Mesenchymal stem cell (in vitro differentiated cells and primary cell): Measurements from ENCODE around the gene SLC17A3.

Source experiments
- DNase-seq: peaks from one replicate; pipeline ENCODE4 v3.0.0-alpha.2; 2013
- H2AFZ ChIP-seq: one replicate; pipeline ENCODE4 v1.6.1; 2013; ENCODE audit warnings: low read depth, mild to moderate bottlenecking, control low read depth, inconsistent platforms, low read length, moderate library complexity
- H2AK5ac ChIP-seq: 2 replicates; pipeline ENCODE4 v1.6.1; 2013; ENCODE audit warnings: low read length, moderate library complexity, mild to moderate bottlenecking, inconsistent platforms; ENCODE audit not compliant: severe bottlenecking
- H2BK120ac ChIP-seq: one replicate; pipeline ENCODE4 v1.6.1; 2013; ENCODE audit warnings: low read depth, mild to moderate bottlenecking, inconsistent platforms, low read length, moderate library complexity
- H2BK12ac ChIP-seq, 2 experiments: one replicate each; pipeline ENCODE4 v1.6.1; 2013; ENCODE audit warnings: inconsistent platforms in 2 of 2, low read length in 2 of 2, mild to moderate bottlenecking in 2 of 2, moderate library complexity in 2 of 2, control low read depth in 1 of 2
- H2BK15ac ChIP-seq: one replicate; pipeline ENCODE4 v1.6.1; 2013; ENCODE audit warnings: mild to moderate bottlenecking, low read depth, inconsistent platforms; ENCODE audit not compliant: poor library complexity, severe bottlenecking
- H2BK5ac ChIP-seq: 2 replicates; pipeline ENCODE4 v1.6.1; 2013; ENCODE audit warnings: low read depth, mild to moderate bottlenecking, low read length, control low read depth, inconsistent platforms; ENCODE audit not compliant: poor library complexity, severe bottlenecking
- H3K14ac ChIP-seq, 2 experiments: one replicate each; pipeline ENCODE4 v1.6.1; 2013; ENCODE audit warnings: inconsistent platforms in 2 of 2, low read length in 2 of 2, control low read depth in 1 of 2, mild to moderate bottlenecking in 1 of 2, moderate library complexity in 1 of 2
- H3K18ac ChIP-seq, 2 experiments: one replicate each; pipeline ENCODE4 v1.6.1; 2013; ENCODE audit warnings: inconsistent platforms in 2 of 2, low read length in 2 of 2, control low read depth in 1 of 2, low read depth in 1 of 2, mild to moderate bottlenecking in 1 of 2
- H3K23ac ChIP-seq, 2 experiments: one replicate each; pipeline ENCODE4 v1.6.1; 2013; ENCODE audit warnings: inconsistent platforms in 2 of 2, low read length in 2 of 2, mild to moderate bottlenecking in 2 of 2, moderate library complexity in 2 of 2, control low read depth in 1 of 2
- H3K27ac ChIP-seq: 2 replicates; pipeline ENCODE4 v1.5.1; 2013; ENCODE audit warnings: mild to moderate bottlenecking, moderate library complexity, low read length, control low read depth, inconsistent platforms; ENCODE audit not compliant: poor library complexity, severe bottlenecking
- H3K27me3 ChIP-seq, 2 experiments: 2 replicates each; pipeline versions ENCODE4 v1.6.1 to v1.7.0; 2013; ENCODE audit warnings: low read length in 2 of 2, mild to moderate bottlenecking in 2 of 2, moderate library complexity in 2 of 2, control low read depth in 1 of 2, inconsistent platforms in 1 of 2; ENCODE audit not compliant: control insufficient read depth in 1 of 2, insufficient read depth in 1 of 2
- H3K36me3 ChIP-seq, 2 experiments: 2 replicates each; pipeline versions ENCODE4 v1.6.1 to v1.7.0; 2013; ENCODE audit warnings: low read length in 2 of 2, control low read depth in 1 of 2, inconsistent platforms in 1 of 2, low read depth in 1 of 2, mild to moderate bottlenecking in 1 of 2; ENCODE audit not compliant: insufficient read depth in 2 of 2, control insufficient read depth in 1 of 2
- H3K4ac ChIP-seq, 2 experiments: one replicate each; pipeline ENCODE4 v1.6.1; 2013; ENCODE audit warnings: inconsistent platforms in 2 of 2, low read length in 2 of 2, mild to moderate bottlenecking in 2 of 2, moderate library complexity in 2 of 2, control low read depth in 1 of 2, low read depth in 1 of 2
- H3K4me1 ChIP-seq: 2 replicates; pipeline ENCODE4 v1.6.1; 2013; ENCODE audit warnings: low read depth, low read length, control low read depth; ENCODE audit not compliant: control insufficient read depth, insufficient read depth
- H3K4me2 ChIP-seq: 2 replicates; pipeline ENCODE4 v1.6.1; 2013; ENCODE audit warnings: low read length, mild to moderate bottlenecking, inconsistent platforms; ENCODE audit not compliant: poor library complexity, severe bottlenecking
- H3K4me3 ChIP-seq, 2 experiments: 2 replicates each; pipeline versions ENCODE4 v1.5.1 to v1.7.0; 2013; ENCODE audit warnings: low read length in 2 of 2, mild to moderate bottlenecking in 2 of 2, control low read depth in 1 of 2, low read depth in 1 of 2; ENCODE audit not compliant: insufficient read depth in 1 of 2
- H3K79me1 ChIP-seq: replicated peaks from 2 replicates; pipeline ENCODE4 v1.6.1; 2013; ENCODE audit warnings: mild to moderate bottlenecking, control low read depth, low read length, inconsistent platforms; ENCODE audit not compliant: poor library complexity, severe bottlenecking
- H3K9ac ChIP-seq: 2 replicates; pipeline ENCODE4 v1.7.0; 2013; ENCODE audit warnings: mild to moderate bottlenecking, low read length, moderate library complexity
- H3K9me3 ChIP-seq: 2 replicates; pipeline ENCODE4 v1.7.0; 2013; ENCODE audit warnings: mild to moderate bottlenecking, low read length; ENCODE audit not compliant: control insufficient read depth
- H4K8ac ChIP-seq: one replicate; pipeline ENCODE4 v1.6.1; 2013; ENCODE audit warnings: inconsistent platforms, mild to moderate bottlenecking, low read length, moderate library complexity
- H4K91ac ChIP-seq: one replicate; pipeline ENCODE4 v1.6.1; 2013; ENCODE audit warnings: mild to moderate bottlenecking, low read length, inconsistent platforms
- WGBS: methylation state at CpG from one replicate; pipeline ENCODE4 v1.1.7; 2013; ENCODE audit warnings: mixed read lengths; 5-methylcytosine and 5-hydroxymethylcytosine counted together

The SLC17A3 gene

GRCh38 chr6:25804804-25805203 lies 69.2 kb downstream of the SLC17A3 start:
- Histone ChIP-seq H3K36me3 (no peaks in the 10 kb centered on the region), H2BK15ac (no peak overlapping the region), H3K27ac (no peak overlapping the region), H4K8ac (no peak overlapping the region), H2AFZ (no peak overlapping the region), H4K91ac (no peak overlapping the region), H3K14ac (no peak overlapping the region), H3K4me1 (no peaks in the 10 kb centered on the region), H3K4me3 (no peak overlapping the region), H2AK5ac (no peak overlapping the region), H3K18ac (no peak overlapping the region), H3K9me3 (no peaks in the 10 kb centered on the region), H3K4ac (no peak overlapping the region), H3K79me1 (no peaks in the 10 kb centered on the region), H2BK120ac (no peak overlapping the region), H3K23ac (no peak overlapping the region), H2BK12ac (no peak overlapping the region), H2BK5ac (no peak overlapping the region), H3K4me2 (no peak overlapping the region), H3K9ac (no peak overlapping the region), H3K27me3 (peaks cover 0 to 2% of the 10 kb centered on the region in 2 experiments)
- WGBS: 75% methylated on average over 1 of the region's 2 CpGs
- DNase-seq: no peak

- Histone ChIP-seq H4K8ac (no peak overlapping the region), H2BK12ac (no peak overlapping the region), H3K23ac (no peak overlapping the region), H2AK5ac (no peak overlapping the region), H3K4me1 (no peaks in the 10 kb centered on the region), H3K36me3 (no peaks in the 10 kb centered on the region), H4K91ac (no peak overlapping the region), H2BK5ac (no peak overlapping the region), H3K9ac (no peak overlapping the region), H3K79me1 (no peaks in the 10 kb centered on the region), H3K4me3 (no peak overlapping the region), H3K9me3 (no peaks in the 10 kb centered on the region), H3K27me3 (peaks cover 0 to 4% of the 10 kb centered on the region in 2 experiments), H2BK15ac (no peak overlapping the region), H3K18ac (no peak overlapping the region), H3K4me2 (no peak overlapping the region), H3K14ac (no peak overlapping the region), H2AFZ (no peak overlapping the region), H2BK120ac (no peak overlapping the region), H3K4ac (no peak overlapping the region), H3K27ac (no peak overlapping the region)
- 85% methylated on average over 3 of the region's 4 CpGs for WGBS
- DNase-seq: no peak
Measured at GRCh38 chr6:25801436-25801835, 72.6 kb downstream of the SLC17A3 start.
